ENCODE results near the gene EVA1A.

DNA sequence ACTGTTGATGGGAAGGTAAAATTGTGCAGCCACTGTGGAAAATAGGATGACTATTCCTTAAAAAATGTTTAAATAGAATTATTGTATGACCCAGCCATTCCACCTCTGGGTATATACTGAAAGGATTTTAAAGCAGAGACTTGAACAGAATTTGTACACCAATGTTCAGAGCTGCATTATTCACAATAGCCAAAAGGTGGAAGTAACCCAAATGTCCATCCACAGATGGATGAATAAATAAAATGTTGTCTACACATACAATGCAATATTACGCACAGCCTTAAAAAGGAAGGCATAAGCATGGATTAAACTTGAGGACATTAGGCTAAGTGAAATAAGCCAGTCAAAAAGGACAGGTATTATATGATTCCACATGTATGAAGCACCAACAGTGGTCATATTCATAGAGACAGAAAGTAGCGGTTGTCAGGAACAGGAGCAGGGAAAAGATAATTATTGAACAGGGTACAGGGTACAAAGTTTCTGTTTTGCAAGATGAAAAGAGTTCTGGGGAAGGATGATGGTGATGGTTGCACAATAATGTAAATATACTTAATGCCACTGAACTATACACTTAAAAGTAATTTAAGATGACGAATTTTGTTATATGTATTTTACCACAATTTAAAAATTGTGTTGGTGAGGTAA, 39.4 kb downstream of the EVA1A start:
- TF ChIP-seq, protein P1, sequence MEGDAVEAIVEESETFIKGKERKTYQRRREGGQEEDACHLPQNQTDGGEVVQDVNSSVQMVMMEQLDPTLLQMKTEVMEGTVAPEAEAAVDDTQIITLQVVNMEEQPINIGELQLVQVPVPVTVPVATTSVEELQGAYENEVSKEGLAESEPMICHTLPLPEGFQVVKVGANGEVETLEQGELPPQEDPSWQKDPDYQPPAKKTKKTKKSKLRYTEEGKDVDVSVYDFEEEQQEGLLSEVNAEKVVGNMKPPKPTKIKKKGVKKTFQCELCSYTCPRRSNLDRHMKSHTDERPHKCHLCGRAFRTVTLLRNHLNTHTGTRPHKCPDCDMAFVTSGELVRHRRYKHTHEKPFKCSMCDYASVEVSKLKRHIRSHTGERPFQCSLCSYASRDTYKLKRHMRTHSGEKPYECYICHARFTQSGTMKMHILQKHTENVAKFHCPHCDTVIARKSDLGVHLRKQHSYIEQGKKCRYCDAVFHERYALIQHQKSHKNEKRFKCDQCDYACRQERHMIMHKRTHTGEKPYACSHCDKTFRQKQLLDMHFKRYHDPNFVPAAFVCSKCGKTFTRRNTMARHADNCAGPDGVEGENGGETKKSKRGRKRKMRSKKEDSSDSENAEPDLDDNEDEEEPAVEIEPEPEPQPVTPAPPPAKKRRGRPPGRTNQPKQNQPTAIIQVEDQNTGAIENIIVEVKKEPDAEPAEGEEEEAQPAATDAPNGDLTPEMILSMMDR (IDR thresholded peaks at IDR 0.05) = no peak
- TF ChIP-seq POLR2AphosphoS5 (IDR thresholded peaks at IDR 0.05; ENCODE audit: low read depth, low read length) = no peak

Measured in Panc1 (cell line).